RPMI7951 (cell line): ENCODE measurements around the gene CDSN. TPM values are rescaled to one million over a fixed set of nuclear protein-coding genes. Genes with fewer than 3 reads are reported as not detected.

Experiments
- DNase-seq: peaks from one replicate; pipeline ENCODE4 v3.0.0-alpha.2; 2012; ENCODE audit warnings: low read depth
- total RNA-seq: library from RNA; depleted of rRNA; stranded (reverse); fragments of >200 nt; shearing (Covaris generic); gene quantifications from 2 replicates; pipeline ENCODE4 v1.2.3, GENCODE V29; 2014

CDSN gene
- total RNA-seq, 1 experiment from 2014 or later, result not detected

DNA sequence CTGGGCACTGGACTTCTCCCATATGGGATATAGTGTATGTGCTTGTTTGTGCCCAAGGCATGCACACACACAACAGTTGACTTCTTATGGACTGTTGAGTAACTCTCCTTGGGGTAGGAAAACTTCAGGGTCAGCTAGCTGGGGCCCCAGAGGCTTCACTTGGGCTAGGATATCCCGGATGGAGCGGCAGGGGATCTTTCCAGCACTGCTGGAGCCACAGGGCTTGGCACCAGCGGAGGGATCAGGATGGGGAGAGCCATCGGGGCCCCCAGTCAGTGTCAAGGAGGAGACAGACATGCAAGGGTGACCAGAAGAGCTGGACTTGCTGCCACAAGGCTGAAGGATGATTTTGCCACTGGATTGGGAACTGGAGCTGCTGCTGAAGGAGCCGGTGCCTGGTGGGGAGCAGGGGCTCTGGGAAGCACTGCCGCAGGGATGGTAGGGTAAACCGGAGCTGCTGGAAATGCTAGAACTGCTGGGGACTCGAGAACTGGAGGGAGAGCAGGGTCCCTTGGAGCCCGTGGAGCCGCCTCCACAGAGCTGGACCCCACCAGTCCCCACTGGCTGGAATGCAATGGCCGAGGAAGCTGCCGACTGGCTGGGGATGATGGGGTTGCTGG is 4.2 kb downstream of the CDSN start:
- DNase-seq, result no peak

DNA sequence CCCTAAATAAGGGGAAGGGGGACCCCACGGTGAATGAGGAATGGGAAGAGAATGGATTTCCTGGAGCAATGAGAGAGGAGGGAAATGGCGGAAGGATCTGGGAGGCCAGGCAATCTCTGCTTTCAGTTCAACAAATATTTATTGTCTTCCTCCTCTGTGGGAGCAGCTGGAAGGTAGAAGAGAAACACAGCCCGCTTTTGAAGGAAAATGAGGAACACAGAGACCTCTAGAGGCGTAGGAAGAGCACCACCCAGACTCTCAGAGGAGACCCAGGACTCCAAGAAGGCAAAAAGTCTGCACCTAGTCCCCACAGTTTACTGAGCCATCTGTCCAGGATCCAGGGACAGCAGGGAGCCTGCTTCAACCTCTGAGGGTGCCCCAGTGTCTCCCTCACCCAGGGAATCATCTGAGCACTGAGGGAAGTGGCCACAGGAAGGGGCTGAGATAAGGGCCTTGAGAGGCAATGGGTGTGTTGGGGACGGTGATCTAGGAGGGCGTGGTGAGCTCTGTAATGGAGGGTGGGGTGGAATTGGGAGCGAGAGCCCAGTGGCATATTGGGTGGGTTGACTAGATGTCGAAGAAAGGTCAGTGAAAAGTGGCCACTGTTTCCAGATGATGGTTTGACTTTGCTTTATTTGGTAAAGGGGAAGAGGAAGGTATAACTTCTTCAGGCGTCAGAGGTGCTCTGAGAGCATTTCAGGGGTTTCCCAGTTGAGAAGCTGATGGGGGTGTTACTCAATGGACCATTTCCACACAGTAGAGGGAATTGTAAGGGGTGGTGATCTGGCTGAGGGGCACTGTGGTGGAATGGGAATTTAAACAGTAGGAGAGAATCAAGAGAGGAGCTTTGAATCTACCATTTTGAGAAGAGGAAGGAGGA is 5.0 kb downstream of the CDSN start:
- peak; percentile 71 for DNase-seq

DNA sequence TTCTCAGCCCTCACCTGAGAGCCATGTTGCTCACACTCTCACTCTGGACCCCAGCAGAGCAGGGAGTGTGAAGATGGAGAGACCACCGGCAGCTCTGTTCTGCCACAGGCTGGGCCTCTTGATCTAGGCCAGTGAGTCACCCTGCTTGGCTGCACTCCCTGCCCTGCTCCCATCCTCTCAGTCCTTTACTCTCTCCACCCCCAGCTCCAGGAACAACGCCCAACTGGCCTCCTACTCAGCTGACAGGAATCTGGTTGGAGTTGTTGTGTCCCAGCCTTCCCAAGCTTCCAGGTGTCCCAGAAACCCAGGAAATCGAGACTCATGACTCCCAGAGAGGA is 5.7 kb downstream of the CDSN start, which contains the start of gene PSORS1C1:
TSS of gene PSORS1C1 (plus strand) at position 260 of the 338 bp plus-strand sequence. CDS start 14,833 bp downstream, outside the sequence.
- DNase-seq, result peak; percentile 92

DNA sequence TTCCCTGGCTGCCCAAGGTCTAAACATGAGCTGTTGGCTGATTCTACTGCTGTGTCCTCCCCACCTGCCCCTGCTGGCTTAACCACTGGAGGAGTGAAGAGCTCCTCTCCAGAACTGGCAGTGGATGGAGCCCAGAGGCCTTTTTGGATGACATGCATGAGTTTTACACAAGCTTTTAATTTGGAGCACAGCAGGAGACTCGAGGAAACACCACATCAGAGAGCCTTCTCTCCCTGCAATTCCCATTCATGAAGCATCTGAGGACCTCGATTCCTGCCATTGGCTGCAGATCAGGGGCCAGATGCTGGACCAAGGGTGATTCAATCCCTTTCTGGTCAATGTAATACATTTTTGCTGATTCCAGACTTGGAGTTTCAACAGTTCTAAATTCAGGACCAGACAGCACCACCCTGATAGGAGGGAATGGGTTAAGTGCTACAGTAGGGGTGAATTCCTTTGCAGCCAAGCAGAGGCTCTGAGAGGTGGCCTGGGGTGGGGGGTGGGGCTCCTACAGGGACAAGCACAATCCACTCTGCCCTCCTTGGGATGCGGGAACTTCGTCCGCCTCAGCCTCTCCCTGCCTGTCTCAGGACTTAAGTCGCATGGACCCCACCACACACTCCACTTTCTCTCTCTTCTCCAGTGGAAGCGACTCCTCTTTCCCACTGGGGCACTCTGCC is 6.2 kb downstream of the CDSN start:
- DNase-seq, result peak; percentile 75

DNA sequence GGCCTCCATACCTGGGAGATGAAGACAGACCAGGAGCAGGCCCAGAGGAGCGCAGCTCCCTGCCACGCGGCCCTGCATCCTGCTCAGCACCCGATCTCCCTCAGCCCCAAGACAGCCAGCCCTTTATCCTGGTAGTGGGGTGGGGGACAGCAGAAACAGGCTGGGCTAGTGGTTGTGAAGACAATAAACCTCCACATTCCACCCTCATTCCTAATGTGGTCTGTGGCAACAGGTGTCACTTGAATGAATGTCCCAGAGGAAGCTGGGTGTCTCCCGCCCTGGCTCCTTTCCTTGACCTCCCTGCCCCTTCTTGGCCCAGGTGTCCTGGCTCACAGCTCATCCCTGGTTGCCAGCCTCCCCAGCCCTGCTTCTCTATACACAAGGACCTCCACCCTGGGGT is 7.8 kb downstream of the CDSN start, which contains the start of gene C6orf15:
TSS of gene C6orf15 (minus strand) at position 98 of the 400 bp plus-strand sequence. CDS start at position 78, 20 bp downstream.
- DNase-seq, result no peak

DNA sequence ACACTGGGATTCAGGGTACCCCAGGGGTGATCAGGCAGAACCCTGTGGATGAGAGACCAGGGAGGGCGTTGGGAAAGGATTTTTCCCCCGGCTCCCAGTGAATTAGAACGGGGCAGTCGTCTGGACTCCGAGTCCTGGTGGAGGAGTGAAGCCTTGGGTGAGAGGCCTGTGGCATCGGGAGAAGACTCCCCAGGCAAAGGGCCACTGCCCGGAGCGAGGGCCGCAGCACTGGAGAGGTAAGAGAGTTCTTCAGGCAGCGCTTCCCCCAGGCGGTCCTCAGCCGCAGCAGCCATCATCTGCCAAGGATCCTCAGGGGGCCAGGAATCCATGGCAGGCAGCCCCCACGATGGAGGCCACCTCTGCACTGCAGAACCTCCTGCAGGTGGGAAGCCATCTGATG is 8.5 kb downstream of the CDSN start:
- no peak for DNase-seq

DNA sequence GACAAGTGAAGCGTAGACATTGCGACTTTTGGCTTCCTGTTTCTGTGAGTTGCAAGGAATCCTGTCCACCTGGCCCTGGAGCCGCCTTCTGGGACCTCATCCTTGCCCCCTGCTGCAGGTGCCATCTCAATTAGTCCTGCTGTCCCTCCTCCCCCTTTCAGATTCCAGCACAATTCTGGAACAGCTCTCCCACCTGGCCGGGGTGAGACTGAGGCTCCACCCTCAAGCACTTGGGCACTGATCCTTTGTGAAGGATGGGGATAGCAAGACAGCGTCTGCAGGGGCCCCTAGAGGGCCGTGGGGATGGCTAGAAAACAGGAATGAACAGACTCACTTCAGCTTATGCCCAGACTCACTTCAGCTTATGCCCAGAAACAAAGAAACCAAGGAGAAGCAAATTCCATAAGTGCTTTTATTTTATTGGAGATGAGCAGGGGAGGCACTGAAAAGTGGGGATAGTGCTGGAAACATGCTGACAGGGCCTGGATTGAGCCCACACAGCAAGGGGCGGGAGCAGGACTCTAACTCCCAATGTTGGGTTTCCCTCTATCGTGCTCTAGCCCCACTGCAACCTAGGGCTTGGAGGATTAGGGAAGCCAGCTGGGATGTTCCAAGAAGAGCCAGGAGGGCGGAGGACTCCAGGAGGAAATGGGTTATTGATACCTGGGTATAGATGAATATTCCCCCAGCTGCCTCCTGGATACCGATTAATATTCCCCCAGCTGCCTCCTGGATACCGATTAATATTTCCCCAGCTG is 9.2 kb downstream of the CDSN start:
- no peak for DNase-seq

DNA sequence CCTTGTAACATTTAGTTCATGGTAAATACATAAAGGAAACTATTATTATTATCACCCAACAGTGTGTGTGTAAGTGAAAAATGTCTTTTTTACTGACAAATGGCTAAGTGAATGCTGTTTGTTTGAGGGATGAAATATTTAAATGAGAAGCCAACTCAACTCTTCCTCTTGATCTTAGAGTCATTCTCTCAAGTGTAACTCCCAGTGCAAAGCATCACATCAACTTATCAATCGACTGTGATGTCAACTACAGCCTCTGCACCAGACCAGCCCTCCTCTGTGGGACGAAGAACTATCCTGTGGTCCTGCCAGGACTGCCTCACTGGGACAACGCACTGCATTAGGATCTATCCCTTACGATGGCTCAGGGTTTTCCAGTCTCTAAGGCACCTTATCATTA is 13.2 kb downstream of the CDSN start:
- no peak for DNase-seq

DNA sequence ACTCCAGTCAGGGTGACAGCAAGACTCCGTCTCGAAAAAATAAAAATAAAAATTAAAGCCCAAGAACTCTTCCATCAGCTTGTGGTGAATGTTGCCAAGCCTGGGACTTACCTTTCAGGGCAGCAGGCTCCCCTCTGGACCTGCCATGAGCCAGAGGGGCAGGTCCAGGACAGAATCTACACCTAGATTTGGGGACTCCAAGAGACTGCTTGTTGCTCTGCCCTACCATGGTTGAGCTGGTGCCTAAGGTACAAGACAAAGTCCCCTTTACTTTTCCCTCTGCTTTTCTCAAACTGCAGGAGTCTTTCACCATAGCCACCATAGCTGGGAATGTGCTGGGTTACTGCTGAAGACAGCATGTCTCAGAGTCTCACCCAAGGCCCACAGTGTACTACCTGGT is 17.1 kb downstream of the CDSN start:
- no peak for DNase-seq

DNA sequence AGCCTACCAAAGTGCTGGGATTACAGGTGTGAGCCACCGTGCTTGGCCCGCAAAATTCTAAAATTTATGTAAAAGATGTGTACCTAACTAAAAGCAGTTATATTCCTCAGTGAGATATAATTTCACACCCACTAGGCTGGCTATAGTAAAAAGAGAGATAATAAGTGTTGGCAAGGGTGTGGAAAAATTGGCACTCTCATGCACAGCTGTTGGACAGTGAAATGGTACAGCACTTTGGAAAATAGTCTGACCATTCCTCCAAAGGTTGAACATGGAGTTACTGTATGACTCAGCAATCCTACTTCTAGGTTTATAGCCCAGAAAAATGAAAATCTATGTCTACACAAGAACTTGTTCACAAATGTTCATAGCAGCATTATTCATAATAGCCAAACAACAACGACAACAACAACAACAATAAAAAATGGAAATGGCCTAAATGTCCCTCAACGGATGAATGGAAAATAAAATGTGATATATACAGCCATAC is 21.8 kb downstream of the CDSN start:
- DNase-seq, result no peak

DNA sequence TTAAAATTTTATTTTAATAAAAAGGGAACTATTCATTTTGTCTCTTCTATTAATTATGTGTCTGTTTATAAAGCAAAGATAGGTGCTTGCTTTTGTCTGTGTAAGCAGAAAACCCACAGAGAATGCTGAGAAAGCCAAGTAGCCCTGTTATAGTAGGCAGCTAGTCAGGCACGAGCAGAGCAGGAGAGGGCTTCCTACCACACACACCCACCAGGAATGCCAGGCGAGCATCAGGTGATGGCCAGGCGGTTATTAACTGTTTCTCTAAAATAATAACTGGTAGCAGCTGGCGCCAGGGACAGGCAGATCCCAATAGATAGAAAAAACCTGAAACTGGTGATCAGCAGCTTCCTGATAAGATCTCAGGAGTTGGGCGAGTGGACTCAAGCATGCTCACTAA is 23.6 kb downstream of the CDSN start:
- DNase-seq, result no peak

DNA sequence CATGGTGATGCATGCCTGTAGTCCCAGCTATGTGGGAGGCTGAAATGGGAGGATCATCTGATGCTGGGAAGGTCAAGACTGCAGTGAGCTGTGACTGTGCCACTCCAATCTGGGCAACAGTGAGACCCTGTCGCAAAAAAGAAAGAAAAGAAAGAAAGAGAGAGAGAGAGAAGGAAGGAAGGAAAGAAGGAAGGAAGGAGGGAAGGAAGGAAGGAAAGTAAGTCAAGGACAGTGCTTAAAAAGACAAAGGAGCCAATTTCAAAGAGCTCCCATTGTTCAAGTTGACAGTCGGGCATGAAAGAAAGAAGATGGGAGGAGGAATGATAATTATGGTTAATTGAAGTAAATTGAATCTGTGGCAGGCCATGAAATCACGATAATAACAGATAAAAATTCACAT is 24.0 kb downstream of the CDSN start:
- no peak for DNase-seq

DNA sequence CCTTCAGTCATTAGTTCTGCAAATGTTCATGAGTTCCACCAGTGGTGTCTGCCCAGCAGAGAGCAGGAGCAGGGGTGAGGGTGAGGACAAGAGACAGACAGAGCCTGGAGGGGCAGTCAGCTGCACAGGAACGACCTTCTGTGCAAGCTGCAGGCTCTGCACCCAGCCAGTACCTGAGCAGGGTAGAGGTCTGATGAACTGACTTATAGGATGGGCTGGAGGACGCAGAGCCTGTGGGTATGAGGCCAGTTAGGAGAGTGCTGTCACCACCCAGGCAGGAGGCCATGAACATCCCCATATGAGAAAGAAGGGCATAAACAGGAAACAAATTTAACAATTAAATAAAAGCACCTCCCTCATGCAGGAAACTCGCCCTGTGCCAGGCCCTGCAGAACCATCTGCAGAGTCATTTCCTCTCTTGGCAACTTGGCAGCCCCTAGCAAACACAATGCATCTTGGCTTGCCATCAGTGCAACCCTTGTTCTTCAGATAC is 25.8 kb downstream of the CDSN start:
- DNase-seq, result peak; percentile 14

DNA sequence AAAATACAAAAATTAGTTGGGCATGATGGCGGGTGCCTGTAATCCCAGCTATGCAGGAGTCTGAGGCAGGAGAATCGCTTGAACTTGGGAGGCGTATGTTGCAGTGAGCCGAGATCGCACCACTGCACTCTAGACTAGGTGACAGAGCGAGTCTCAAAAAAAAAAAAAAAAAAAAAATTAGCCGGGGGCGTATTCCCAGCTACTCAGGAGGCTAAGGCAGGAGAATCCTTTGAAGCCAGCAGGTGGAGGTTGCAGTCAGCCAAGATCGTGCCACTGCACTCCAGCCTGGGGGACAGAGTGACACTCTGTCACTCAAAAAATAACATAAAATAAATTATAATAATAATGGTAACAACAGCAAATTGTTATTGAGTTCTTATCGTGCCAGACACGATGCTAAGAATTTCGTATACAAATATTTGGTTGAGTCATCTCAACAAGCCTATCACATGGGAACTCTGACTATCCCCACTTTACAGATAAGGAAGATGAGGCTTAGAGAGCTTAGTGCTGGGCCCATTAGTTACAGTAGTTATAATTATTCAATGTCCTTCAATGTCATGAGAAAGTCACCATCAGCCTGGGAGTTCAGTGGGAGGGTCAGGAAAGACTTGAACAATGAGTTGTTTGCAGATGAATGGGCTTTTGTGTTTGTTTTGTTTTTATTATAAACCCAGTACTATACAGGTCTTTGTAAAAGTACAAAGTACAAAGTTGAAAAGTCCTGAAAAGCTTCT is 27.3 kb downstream of the CDSN start:
- no peak for DNase-seq

DNA sequence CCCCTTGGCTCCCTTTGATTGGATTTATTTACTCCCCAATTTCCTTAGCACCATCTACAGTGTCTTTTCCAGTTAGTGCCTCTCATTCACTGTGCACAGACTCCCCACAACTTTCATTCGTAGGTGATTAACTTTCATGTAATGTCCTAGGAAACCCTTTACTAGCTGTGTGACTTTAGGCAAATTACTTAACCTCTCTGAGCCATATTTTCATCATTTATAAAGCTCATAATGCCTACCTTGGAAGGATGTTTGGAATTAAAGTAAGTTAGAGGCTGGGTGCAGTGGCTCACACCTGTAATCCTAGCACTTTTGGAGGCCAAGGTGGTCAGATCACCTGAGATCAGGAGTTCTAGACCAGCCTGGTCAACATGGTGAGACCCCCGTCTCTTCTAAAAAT is 28.0 kb downstream of the CDSN start:
- no peak for DNase-seq

DNA sequence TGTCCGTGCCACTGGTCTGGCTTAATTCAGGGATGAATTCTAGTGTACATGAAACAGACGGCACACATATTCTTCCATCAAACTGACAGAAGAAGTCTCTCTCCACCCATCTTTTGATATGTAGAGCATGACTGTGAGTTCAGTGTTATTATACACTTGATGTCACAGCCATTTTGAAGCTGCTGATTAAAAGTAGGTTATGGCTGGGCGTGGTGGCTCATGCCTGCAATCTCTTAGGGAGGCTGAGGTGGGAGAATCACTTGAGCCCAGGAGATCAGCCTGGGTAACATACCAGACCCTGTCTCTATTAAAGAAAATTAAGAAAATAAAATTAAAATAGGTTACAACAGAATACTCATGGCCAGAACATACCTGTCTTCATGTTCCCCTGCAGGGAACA is 28.6 kb downstream of the CDSN start:
- no peak for DNase-seq

DNA sequence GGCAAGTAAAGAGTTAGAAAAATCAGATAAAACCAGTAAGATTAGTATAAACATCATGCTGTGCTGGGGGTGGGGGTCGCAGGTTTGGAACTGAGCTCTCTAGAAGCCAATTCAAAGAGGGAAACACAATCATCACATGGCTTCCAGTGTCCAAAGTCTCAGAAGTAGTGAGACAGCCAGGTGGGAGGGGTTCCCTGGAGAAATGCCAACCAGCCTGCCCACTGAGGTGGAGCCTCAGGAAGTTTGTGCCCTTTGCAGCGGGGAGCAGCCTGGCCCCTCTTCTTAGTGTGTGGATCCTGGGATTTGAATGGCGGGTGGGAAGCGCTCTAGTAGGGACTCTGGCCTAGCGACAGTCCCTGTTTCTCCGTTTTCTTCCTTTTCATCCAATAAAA is 29.3 kb downstream of the CDSN start:
- no peak for DNase-seq

DNA sequence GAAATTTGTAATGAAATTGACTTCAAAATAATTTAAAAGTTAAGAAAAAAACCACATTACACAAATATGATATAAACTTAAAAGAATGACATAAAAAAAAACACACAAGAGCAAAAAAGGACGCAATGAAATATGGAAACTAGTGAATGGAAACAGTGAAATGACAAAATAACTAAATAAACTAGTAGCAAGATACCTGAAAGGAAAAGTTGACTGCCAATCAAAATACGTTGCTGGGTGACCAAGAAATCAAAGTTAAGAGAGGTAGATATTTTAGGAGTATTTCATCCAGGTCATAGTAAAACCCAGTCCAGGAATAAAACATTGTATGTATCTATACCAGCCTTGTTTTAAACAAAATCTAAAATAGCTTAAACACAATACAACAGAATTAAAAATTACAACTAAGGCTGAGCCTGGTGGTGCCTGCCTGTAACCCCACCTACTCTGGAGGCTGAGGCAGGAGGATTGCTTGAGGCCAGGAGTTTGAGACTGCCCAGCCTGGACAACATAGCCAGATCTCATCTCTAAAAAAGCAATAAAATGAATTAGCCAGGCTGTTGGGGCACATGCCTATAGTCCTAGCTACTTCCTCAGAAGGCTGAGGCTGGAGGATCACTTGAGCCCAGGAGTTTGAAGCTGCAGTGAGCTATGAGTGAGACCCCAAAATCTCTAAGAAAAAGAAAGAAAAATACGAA is 29.8 kb downstream of the CDSN start:
- no peak for DNase-seq

DNA sequence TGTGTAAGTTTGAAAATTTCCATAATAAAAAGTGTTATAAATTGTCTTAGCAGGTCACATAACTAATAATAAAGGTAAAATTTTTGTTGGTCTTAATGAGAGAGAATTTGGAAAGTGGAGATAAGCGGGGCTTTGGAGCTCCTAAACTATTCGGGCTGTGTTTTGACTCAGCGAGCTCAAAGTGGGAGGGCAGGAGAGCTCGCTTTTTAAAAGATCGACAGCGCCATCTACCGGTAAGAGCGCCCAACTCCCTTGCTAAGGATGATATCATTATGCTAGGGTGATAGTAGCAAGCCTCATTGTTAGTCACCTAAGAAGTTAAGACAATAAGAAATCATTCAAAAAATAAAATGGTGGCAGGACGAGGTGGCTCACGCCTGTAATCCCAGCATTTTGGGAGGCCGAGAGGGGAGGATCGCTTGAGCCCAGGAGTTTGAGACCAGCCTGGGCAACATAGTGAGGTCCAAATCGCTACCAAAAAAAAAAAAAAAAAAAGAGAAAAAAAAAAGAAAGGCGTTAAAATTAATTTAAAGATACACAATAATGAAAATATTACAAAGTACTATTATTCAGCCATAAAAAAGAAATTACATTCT is 32.7 kb downstream of the CDSN start:
- DNase-seq, result peak; percentile 82
